Right lobe of liver (tissue), 4 donors: ENCODE results near the gene CACNA2D1.
A peak's percentile ranks its signal among the peaks of the same experiment; 100 is the strongest.

Experiments used
- CTCF ChIP-seq, 4 donors: fragments of 200-600 bp in 3 of 4; fragments of 450-650 bp in 1 of 4; IDR thresholded peaks; one replicate each; pipeline versions ENCODE4 v1.5.1 to v1.8.0; 2016 to 2022; ENCODE audit warnings: antibody characterized with exemption in 4 of 4, mild to moderate bottlenecking in 2 of 4
- POLR2A ChIP-seq: fragments of 450-650 bp; IDR thresholded peaks from one replicate; pipeline ENCODE4 v1.6.1; 2017; ENCODE audit warnings: antibody characterized with exemption, mild to moderate bottlenecking
- donor health status: DM: no; HTN: no; CAD: no.
- donor health status: DM: no; HTN: no; CAD: no.
- donor health status: DM: no; HTN: yes; CAD: no.

DNA sequence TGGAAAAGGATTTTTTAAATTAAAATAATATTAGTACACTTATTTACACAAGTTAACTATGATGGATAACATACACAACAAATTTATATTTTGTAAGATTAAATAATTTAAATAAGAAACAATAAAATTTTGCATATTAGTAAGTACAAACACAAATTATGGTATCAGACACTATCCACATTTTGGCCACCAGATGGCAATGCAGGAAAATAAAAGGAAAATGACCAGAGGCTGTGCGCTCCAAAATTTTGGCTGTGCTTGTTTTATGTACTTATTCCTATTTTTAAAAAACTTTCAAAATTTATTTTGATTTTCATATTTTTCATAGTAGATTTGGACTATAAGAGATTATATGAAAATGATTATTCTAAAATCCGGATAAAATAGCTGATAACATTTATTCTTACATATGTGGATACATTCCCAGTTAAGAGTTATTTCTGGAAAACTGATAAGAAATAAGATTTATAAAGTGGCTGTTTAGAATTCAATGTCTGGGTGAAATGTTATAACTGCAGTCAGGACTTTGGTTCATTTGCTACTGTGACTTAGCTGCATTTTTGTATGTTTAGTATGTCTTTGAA, 399.0 kb downstream of the CACNA2D1 start:
- TF ChIP-seq CTCF (IDR thresholded peaks at IDR 0.05), result peak; percentile 64 to 77 (median 70)
- no peak for TF ChIP-seq POLR2A
